Peyer's patch (tissue), 4 donors: ENCODE results near the gene FAM120A.

Experiments
- CTCF ChIP-seq, 6 experiments: fragments of 450-650 bp in 4 of 6; fragments of 200-600 bp in 2 of 6; sonication (generic) in 1 of 6; IDR thresholded peaks; one replicate each; pipeline ENCODE4 v1.5.1; 2017 to 2019; ENCODE audit warnings: antibody characterized with exemption in 6 of 6, mild to moderate bottlenecking in 3 of 6, moderate library complexity in 1 of 6
- POLR2A ChIP-seq, 2 donors: fragments of 450-650 bp; IDR thresholded peaks; one replicate each; pipeline ENCODE4 v1.5.1; 2017; ENCODE audit warnings: antibody characterized with exemption in 2 of 2, mild to moderate bottlenecking in 2 of 2, moderate library complexity in 2 of 2

- no peak for TF ChIP-seq CTCF (IDR thresholded peaks at IDR 0.05)
- TF ChIP-seq POLR2A (IDR thresholded peaks at IDR 0.05): no peak
Measured at GRCh38 chr9:93603906-93604326, 152.4 kb downstream of the FAM120A start.
